GM21528 (cell line): ENCODE measurements around the gene CTDNEP1.

Source experiments
- ATAC-seq: cut with Tn5 transposase; IDR thresholded peaks from one replicate; pipeline ENCODE4 v1.9.1; 2021; ENCODE audit warnings: mild to moderate bottlenecking, moderate library complexity; ENCODE audit not compliant: unreplicated experiment, low FRiP score

CTDNEP1 gene

GRCh38 chr17:7216242-7217112, 35.1 kb downstream of the CTDNEP1 start:
- ATAC-seq: no peak

DNA sequence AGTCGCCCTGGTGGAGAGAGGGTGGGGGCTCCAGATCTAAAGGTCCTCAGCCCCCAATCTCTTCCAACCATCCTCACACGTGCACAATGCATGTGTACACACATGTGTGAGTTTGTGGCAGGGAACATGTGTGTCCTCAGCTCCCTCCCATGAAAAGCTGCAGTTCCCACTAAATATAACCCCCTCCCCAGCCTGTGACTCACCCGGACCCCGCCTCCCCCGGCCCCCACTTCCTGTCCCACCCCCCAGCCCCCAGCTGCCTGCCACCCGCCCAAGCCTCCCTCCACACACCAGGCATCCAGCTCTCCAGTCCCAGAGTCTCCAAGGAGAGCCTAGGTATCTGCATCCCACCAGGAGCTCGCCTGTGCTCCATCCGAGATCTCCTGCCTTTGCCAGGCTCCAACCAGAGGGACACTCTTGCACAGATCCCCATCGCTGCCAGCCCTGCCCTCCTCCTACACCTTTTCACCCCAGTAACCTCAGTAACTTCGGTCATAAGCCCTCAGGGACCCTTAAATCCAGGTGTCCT, 35.8 kb downstream of the CTDNEP1 start:
- ATAC-seq: no peak

DNA sequence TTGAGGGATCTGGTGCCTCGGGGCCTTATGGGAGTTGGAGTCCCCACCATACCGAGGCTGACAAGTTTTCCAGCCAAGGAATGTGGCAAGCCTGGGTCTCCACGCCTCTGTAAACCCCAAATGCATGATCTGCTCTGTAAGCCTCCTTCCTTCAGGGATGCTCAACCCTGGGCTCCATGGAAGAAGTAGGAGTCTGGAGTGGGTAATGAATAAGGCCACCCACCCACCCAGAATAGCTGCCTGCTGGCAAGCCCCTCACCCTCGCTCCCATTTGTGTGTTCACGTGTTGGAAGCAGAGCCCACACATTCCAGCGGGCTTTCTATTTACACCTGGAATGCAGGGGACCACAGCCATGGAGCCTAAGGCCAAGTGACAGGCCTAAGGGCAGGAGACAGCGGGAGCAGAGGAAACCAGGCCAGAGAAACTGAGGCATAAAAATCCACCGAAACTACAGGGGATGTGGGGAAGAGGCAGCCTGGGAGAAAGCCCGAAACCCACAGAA, 36.3 kb downstream of the CTDNEP1 start:
- no peak for ATAC-seq

DNA sequence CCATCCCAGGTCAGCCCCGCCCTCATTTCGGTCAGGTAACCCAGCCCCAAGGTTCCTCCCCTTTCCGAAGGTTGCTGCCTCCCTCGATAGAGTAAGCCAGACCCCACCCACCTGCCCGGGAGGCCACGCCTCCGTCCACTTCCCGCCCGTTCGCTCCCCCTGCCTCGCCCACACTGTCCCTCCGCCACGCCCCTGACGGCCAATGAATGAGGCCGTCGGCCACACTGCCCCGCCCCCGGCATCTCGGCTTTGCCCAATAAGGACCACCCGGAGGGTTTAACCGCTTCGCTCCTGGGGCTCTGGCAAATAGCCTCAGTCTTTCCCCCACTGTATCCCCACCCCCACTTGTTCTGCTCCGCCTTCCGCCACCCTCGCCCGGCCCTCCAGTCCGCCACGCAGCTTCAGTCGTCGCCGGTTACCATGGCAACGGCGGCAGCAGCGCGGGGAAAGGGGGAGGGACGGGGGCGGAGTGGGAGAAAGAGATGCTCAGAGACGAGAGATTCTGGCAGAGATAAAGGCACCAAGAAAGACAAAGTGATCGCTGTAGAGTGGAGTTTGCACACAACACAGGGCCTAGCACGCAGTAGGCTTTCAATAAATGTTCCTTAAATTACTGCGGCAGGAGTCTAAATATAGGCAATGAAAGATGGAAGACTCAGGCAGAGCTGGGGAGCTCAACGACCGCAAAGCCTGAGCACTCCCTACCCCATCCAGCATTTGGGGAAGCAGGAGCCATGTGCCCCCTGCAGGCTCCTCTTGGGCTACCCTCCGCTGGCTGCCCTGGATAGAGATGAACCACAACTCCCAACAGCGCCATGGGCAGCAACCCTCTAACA, 37.0 kb downstream of the CTDNEP1 start:
- peak; percentile 71 for ATAC-seq

DNA sequence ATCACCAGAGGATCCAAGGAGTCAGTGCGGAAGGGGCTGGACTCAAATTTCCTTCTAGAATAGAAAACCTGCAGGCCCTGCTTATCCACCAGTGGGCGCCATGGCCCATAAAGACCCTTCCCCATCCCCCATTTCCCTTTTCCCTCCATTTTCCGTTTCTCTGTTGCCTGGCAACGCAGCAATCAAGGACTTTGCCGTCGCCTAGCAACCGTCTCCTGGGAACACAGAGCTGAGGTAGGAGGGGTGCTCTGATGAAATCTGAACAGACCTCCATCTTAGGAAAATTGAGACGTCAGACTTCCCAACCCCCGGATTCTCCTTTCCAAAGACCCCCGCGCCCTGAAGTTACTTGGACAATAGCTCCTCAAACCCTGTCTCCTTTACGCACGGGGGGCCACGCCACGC, 37.6 kb downstream of the CTDNEP1 start:
- ATAC-seq: no peak

- no peak for ATAC-seq
Observed at GRCh38 chr17:7211491-7212273, 39.9 kb downstream of the CTDNEP1 start.

GRCh38 chr17:7208754-7209460, 42.6 kb downstream of the CTDNEP1 start:
- ATAC-seq: no peak

- ATAC-seq: no peak
Observed at GRCh38 chr17:7208027-7208571, 43.4 kb downstream of the CTDNEP1 start.

- ATAC-seq: no peak
Observed at GRCh38 chr17:7207120-7208001, 44.2 kb downstream of the CTDNEP1 start.

DNA sequence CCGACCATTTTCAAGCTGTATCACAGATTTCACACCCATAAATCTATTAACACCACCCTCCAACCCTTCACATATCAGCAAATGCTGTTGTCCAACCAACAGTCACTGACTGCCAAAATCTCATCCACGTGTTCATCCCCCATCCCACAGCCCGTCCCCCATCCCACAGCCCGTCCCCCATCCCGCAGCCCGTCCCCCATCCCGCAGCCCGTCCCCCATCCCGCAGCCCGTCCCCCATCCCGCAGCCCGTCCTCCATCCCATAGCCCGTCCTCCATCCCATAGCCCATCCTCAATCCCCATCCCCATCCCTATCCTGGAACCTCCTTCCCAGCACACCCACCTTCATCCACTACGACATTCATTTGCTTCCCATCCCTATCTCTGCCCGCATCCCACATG, 46.0 kb downstream of the CTDNEP1 start:
- ATAC-seq: no peak

DNA sequence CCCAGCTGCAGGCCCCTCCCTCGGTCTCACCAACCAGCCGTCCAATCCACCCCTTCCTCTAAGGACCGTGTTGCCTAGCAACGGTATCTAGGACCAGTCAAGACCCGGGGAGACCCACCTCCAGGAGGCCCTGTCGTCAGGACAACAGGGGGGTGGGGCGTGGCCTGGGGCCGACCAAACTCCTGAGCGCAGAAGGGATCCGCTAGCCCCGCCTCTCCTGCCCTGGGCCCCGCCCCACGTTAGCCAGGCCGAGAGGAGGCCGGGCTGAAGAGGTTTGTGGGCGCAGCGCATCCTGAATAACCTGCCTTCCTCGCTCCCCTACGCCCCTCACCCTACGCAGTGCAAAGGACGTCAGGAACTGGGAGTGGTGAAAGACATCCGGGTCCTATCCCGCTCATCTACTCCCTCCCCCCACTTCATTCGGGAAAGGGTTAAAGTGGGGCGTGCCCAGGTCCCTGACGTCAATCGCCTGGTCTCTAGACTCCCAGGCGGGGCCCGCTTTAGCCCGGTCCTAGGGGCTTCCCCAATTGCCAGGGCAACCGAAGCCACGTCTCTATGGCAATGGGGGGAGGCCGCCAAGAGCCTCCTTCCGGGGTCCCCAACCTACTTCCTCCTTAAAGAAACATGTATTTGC, 46.6 kb downstream of the CTDNEP1 start:
- peak; percentile 72 for ATAC-seq

GRCh38 chr17:7204336-7204735, 47.2 kb downstream of the CTDNEP1 start:
- ATAC-seq: no peak

DNA sequence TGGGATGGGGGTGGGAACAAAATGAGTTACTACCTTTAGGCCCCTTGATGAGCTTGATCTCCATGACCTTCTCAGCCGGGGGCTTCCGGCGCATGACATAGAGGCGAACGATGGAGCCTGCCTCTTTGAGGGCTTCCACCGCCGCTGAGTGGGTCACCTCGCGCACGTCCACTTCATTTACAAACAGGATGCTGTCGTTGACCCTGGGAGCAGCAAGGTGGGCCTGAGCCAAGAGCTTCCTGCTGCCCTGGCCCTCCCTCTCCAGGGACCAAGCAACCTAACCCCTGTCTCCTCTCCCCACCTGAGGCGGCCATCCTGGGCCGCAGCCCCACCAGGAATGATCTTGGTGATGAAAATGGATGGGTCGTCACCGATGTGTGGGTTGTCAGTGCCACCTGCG, 48.1 kb downstream of the CTDNEP1 start:
- ATAC-seq: no peak

DNA sequence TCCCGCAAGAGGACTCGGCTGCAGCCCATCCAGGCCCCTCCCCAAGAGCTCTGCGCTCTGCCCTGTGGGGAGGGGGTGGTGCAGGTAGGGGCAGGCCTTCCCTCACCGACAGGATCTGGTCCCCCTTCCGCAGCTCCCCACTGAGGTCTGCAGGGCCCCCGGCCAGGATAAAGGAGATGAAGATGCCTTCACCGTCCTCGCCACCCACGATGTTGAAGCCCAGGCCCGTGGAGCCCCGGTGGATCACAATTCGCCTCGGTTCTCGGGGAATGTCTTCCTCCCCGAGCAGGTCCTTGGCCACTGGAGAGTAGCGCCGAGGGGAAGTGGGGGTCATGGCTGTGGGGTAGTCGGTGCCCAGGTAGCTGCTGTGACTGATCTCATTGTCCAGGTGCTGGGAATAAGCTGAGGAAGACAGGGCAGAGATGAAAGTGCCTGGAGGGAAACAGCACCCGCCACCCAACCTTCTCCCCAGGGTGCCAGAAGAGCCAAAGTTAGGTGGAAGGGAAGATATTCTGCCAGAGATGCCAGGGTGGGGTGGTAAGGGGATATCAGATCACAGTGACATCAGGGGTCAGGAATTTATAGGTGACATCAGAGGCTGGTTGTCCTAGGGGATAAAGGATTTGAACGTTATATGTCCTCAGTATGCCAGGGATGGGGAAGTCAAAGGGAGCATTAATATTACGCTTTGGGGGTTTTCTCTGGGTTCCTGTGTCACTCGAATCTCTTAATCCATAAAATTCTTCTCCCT, 54.7 kb downstream of the CTDNEP1 start:
- ATAC-seq: no peak

- ATAC-seq: no peak
Observed at GRCh38 chr17:7195971-7196370, 55.6 kb downstream of the CTDNEP1 start.
